Liver (tissue), 3 donors: ENCODE results near the gene BRAT1.

Experiments used
- CTCF ChIP-seq: fragments of 150-350 bp; IDR thresholded peaks from 2 replicates; pipeline ENCODE4 v1.5.1; 2017; ENCODE audit warnings: improper control_type of control experiment, low read depth, low read length; ENCODE audit not compliant: missing input control
- GABPA ChIP-seq, 2 donors: IDR thresholded peaks in 1 of 2; conservative IDR thresholded peaks in 1 of 2; 2 replicates each; pipeline ENCODE4 v1.6.1; 2016; ENCODE audit warnings: antibody characterized with exemption in 2 of 2, mild to moderate bottlenecking in 1 of 2, moderate library complexity in 1 of 2
- RAD21 ChIP-seq, 2 donors: IDR thresholded peaks; 2 replicates each; pipeline ENCODE4 v1.6.1; 2016; ENCODE audit warnings: antibody characterized with exemption in 2 of 2, mild to moderate bottlenecking in 2 of 2
- donor health status: healthy.
- donor health status: healthy.

- TF ChIP-seq CTCF (no peak), RAD21 (IDR thresholded peaks at IDR 0.05) (no peak), GABPA (IDR thresholded peaks at IDR 0.05 in 1 of 2, conservative IDR thresholded peaks at IDR 0.05 in 1 of 2) (no peak)
Measured at GRCh38 chr7:2583798-2584580, 28.7 kb upstream of the BRAT1 start.
